GM23338 (cell line): ENCODE data around the gene KBTBD4.
A peak's percentile ranks its signal among the peaks of the same experiment; 100 is the strongest.

Source experiments
- CREB1 ChIP-seq: fragments of 250-450 bp; sonication (Bioruptor Pico); IDR thresholded peaks from 2 replicates; pipeline ENCODE4 v1.5.0; 2020; ENCODE audit warnings: low read depth, mild to moderate bottlenecking, moderate library complexity
- EZH2 ChIP-seq: fragments of 200-600 bp; sonication (generic); IDR thresholded peaks from one replicate; pipeline ENCODE4 v1.8.0; 2017; ENCODE audit warnings: antibody characterized with exemption, mild to moderate bottlenecking, low read depth; ENCODE audit not compliant: unreplicated experiment
- JUNB ChIP-seq: IDR thresholded peaks from one replicate; pipeline ENCODE4 v1.6.1; 2016; ENCODE audit warnings: antibody characterized with exemption; ENCODE audit not compliant: unreplicated experiment
- POLR2AphosphoS5 ChIP-seq: IDR thresholded peaks from 2 replicates; pipeline ENCODE4 v1.6.1; 2016; ENCODE audit warnings: antibody characterized with exemption, low read depth
- TF ChIP-seq, protein P1 (sequence below), 2 experiments: fragments of 200-600 bp in 1 of 2; sonication (generic) in 1 of 2; conservative IDR thresholded peaks; 2 replicates each; pipeline versions ENCODE4 v1.5.1 to v1.6.1; 2016 to 2017; ENCODE audit warnings: antibody characterized with exemption in 2 of 2, low read depth in 2 of 2, mild to moderate bottlenecking in 2 of 2, moderate library complexity in 1 of 2
- TF ChIP-seq, protein P2 (sequence below): IDR thresholded peaks from 2 replicates; pipeline ENCODE4 v1.6.1; 2016; ENCODE audit warnings: antibody characterized with exemption
- TF ChIP-seq, protein P3 (sequence below): IDR thresholded peaks from one replicate; pipeline ENCODE4 v1.6.1; 2018; ENCODE audit warnings: antibody characterized with exemption; ENCODE audit not compliant: unreplicated experiment

DNA sequence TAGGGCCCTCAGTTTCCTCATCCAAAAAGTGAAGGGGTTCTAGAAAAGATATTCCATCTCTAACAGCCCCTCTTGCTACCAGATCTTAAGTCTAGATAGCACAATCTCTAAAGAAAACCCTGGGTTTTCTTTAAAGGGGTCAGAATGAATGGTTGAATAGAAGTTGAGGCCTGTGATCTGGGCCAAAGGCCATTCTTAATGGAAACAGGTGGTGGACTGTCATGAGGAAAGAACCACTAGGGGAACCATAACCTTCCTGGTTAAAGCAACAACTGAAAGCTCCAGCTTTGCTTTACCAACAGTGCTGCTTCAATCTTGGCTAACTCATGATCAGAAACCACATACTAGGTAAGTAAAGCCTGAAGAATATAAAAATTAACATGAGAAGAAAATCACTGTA, 27.7 kb downstream of the KBTBD4 start:
- TF ChIP-seq, protein P1, sequence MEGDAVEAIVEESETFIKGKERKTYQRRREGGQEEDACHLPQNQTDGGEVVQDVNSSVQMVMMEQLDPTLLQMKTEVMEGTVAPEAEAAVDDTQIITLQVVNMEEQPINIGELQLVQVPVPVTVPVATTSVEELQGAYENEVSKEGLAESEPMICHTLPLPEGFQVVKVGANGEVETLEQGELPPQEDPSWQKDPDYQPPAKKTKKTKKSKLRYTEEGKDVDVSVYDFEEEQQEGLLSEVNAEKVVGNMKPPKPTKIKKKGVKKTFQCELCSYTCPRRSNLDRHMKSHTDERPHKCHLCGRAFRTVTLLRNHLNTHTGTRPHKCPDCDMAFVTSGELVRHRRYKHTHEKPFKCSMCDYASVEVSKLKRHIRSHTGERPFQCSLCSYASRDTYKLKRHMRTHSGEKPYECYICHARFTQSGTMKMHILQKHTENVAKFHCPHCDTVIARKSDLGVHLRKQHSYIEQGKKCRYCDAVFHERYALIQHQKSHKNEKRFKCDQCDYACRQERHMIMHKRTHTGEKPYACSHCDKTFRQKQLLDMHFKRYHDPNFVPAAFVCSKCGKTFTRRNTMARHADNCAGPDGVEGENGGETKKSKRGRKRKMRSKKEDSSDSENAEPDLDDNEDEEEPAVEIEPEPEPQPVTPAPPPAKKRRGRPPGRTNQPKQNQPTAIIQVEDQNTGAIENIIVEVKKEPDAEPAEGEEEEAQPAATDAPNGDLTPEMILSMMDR (conservative IDR thresholded peaks at IDR 0.05; ENCODE audit: low read depth in 2 of 2), result peak; percentile 32 to 50; a peak in 3 of 4 replicates
- TF ChIP-seq EZH2 (no peak), CREB1 (CRISPR knock-in tag) (no peak), JUNB (no peak), POLR2AphosphoS5 (no peak)
- TF ChIP-seq, protein P2, sequence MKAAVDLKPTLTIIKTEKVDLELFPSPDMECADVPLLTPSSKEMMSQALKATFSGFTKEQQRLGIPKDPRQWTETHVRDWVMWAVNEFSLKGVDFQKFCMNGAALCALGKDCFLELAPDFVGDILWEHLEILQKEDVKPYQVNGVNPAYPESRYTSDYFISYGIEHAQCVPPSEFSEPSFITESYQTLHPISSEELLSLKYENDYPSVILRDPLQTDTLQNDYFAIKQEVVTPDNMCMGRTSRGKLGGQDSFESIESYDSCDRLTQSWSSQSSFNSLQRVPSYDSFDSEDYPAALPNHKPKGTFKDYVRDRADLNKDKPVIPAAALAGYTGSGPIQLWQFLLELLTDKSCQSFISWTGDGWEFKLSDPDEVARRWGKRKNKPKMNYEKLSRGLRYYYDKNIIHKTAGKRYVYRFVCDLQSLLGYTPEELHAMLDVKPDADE, result no peak
- TF ChIP-seq, protein P3, sequence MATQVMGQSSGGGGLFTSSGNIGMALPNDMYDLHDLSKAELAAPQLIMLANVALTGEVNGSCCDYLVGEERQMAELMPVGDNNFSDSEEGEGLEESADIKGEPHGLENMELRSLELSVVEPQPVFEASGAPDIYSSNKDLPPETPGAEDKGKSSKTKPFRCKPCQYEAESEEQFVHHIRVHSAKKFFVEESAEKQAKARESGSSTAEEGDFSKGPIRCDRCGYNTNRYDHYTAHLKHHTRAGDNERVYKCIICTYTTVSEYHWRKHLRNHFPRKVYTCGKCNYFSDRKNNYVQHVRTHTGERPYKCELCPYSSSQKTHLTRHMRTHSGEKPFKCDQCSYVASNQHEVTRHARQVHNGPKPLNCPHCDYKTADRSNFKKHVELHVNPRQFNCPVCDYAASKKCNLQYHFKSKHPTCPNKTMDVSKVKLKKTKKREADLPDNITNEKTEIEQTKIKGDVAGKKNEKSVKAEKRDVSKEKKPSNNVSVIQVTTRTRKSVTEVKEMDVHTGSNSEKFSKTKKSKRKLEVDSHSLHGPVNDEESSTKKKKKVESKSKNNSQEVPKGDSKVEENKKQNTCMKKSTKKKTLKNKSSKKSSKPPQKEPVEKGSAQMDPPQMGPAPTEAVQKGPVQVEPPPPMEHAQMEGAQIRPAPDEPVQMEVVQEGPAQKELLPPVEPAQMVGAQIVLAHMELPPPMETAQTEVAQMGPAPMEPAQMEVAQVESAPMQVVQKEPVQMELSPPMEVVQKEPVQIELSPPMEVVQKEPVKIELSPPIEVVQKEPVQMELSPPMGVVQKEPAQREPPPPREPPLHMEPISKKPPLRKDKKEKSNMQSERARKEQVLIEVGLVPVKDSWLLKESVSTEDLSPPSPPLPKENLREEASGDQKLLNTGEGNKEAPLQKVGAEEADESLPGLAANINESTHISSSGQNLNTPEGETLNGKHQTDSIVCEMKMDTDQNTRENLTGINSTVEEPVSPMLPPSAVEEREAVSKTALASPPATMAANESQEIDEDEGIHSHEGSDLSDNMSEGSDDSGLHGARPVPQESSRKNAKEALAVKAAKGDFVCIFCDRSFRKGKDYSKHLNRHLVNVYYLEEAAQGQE, result no peak
